CD4-positive, alpha-beta memory T cell (primary cell): ENCODE data around the gene TGIF2. TPM values are rescaled to one million over a fixed set of nuclear protein-coding genes. Genes with fewer than 3 reads are reported as not detected.

ENCODE experiments used
- CTCF ChIA-PET: fragments of 350-600 bp; sonication (Branson Sonifier 250); formaldehyde crosslinking; loops from one replicate; lab custom pipeline; 2021; ENCODE audit warnings: inconsistent platforms; ENCODE audit not compliant: partially characterized antibody; lab: Charles Lee
- POLR2A ChIA-PET: fragments of 350-600 bp; sonication (Branson Sonifier 250); formaldehyde crosslinking; loops from one replicate; lab custom pipeline; 2021; ENCODE audit not compliant: partially characterized antibody; lab: Charles Lee
- DNase-seq, 5 donors: peaks; one replicate each; pipeline versions ENCODE4 v3.0.0 to v3.0.0-alpha.2; 2020 to 2022; ENCODE audit warnings: mixed read lengths in 1 of 5
- H3K27ac ChIP-seq: one replicate; pipeline ENCODE4 v1.7.0; 2013; ENCODE audit warnings: low read depth, low read length
- H3K27me3 ChIP-seq: 2 replicates; pipeline ENCODE4 v1.7.0; 2013; ENCODE audit warnings: mild to moderate bottlenecking, low read length, moderate library complexity; ENCODE audit not compliant: insufficient read depth
- H3K36me3 ChIP-seq: 2 replicates; pipeline ENCODE4 v1.7.0; 2013; ENCODE audit warnings: mild to moderate bottlenecking, low read length, moderate library complexity; ENCODE audit not compliant: insufficient read depth
- H3K4me1 ChIP-seq: 2 replicates; pipeline ENCODE4 v1.7.0; 2013; ENCODE audit warnings: mild to moderate bottlenecking, low read length, moderate library complexity; ENCODE audit not compliant: insufficient read depth
- H3K4me3 ChIP-seq, 2 donors: one replicate each; pipeline ENCODE4 v1.7.0; 2013; ENCODE audit warnings: low read length in 2 of 2, mild to moderate bottlenecking in 1 of 2
- H3K9me3 ChIP-seq, 2 donors: one replicate each; pipeline ENCODE4 v1.7.0; 2013; ENCODE audit warnings: low read length in 2 of 2, control low read depth in 1 of 2; ENCODE audit not compliant: control insufficient read depth in 1 of 2
- H3K27ac Mint-ChIP-seq, 7 donors: one replicate each; pipeline ENCODE4 v1.8.0; 2020 to 2021; ENCODE audit warnings: mixed read lengths in 7 of 7, mild to moderate bottlenecking in 6 of 7, inconsistent platforms in 3 of 7, moderate library complexity in 3 of 7
- H3K27me3 Mint-ChIP-seq, 2 donors: one replicate each; pipeline ENCODE4 v1.8.0; 2020 to 2021; ENCODE audit warnings: mixed read lengths in 2 of 2
- H3K36me3 Mint-ChIP-seq, 2 donors: one replicate each; pipeline ENCODE4 v1.8.0; 2020 to 2021; ENCODE audit warnings: mixed read lengths in 2 of 2, inconsistent platforms in 1 of 2, mild to moderate bottlenecking in 1 of 2
- H3K4me1 Mint-ChIP-seq, 4 donors: one replicate each; pipeline ENCODE4 v1.8.0; 2020 to 2021; ENCODE audit warnings: mixed read lengths in 4 of 4, mild to moderate bottlenecking in 1 of 4
- H3K4me3 Mint-ChIP-seq, 8 donors: one replicate each; pipeline ENCODE4 v1.8.0; 2020 to 2021; ENCODE audit warnings: mixed read lengths in 8 of 8, mild to moderate bottlenecking in 7 of 8, moderate library complexity in 6 of 8, inconsistent platforms in 3 of 8
- H3K9me3 Mint-ChIP-seq, 8 donors: one replicate each; pipeline ENCODE4 v1.8.0; 2020 to 2021; ENCODE audit warnings: mixed read lengths in 8 of 8, mild to moderate bottlenecking in 5 of 8, inconsistent platforms in 3 of 8, moderate library complexity in 1 of 8
- intact Hi-C: fragments of 100-400 bp; cut with micrococcal nuclease; formaldehyde crosslinking; loops from one replicate; pipeline ENCODE4 v1.15.1; 2023
- polyA plus RNA-seq, 2 donors: library from polyadenylated mRNA; unstranded; fragments of 300-500 nt; fragmentation: Illumina TruSeq; gene quantifications; one replicate each; pipeline ENCODE4 v1.2.3, GENCODE V29; 2021
- total RNA-seq, 2 experiments: library from RNA; stranded (reverse); gene quantifications; one replicate each; pipeline ENCODE4 v1.2.3, GENCODE V29; 2021

The TGIF2 gene
- total and polyA plus RNA-seq, 4 experiments from 2014 or later = 19.2 to 35.0 (median 28.2) TPM

- H3K27ac Mint-ChIP-seq = peak overlapping the region; percentile 95 to 99 (median 99)
- POLR2A ChIA-PET = interaction anchor here (1.2 to 10.7 kb wide), 5 partner anchors 11 to 73 kb away, joined by 4 to 202 read pairs (median 10); partner anchors contain the start of genes RAB5IF and SLA2
These were observed 695 bp upstream of the TGIF2 start for GRCh38 chr20:36572701-36573102.

GRCh38 chr20:36573798-36574365 is 485 bp downstream of the TGIF2 start:
- peak in 3 of 5 donors; percentile 35 to 41 (median 37) for DNase-seq
- peaks cover 24 to 46% (median 30%) of the 10 kb centered on the region in 4 donors for H3K4me1 Mint-ChIP-seq
- POLR2A ChIA-PET = interaction anchor here (0.8 to 10.7 kb wide), 14 partner anchors 9 to 620 kb away, joined by 3 to 202 read pairs (median 4); partner anchors contain the start of genes RAB5IF, SCAND1 and SLA2
- peaks cover 0 to 4% (median 0%) of the 10 kb centered on the region in 8 donors for H3K9me3 Mint-ChIP-seq
- Histone ChIP-seq H3K4me3 (peak overlapping the region; percentile 23 to 73), H3K27me3 (no peaks in the 10 kb centered on the region), H3K9me3 (no peaks in the 10 kb centered on the region), H3K4me1 (peaks cover 40% of the 10 kb centered on the region), H3K27ac (peak overlapping the region; percentile 100), H3K36me3 (peaks cover 6% of the 10 kb centered on the region)
- CTCF ChIA-PET = interaction anchor here (6.7 to 11.4 kb wide), 2 partner anchors 16 to 31 kb away, joined by 37 to 132 read pairs; partner anchors contain the start of gene RAB5IF
- intact Hi-C loops = loop anchor here (1.0 to 10.0 kb wide), 6 partner anchors 18 to 619 kb away; partner anchors contain the start of genes RAB5IF and SCAND1
- no peaks in the 10 kb centered on the region for H3K27me3 Mint-ChIP-seq
- peaks cover 0 to 20% of the 10 kb centered on the region in 2 donors for H3K36me3 Mint-ChIP-seq
- H3K4me3 Mint-ChIP-seq = peak overlapping the region; percentile 43 to 96 (median 71)
- H3K27ac Mint-ChIP-seq = peak overlapping the region; percentile 55 to 95 (median 84)

More at GRCh38 chr20:36572701-36573102, 695 bp upstream of the TGIF2 start:
- Histone ChIP-seq H3K36me3 (no peaks in the 10 kb centered on the region), H3K27ac (peak overlapping the region; percentile 100), H3K4me3 (peak overlapping the region; percentile 47 to 73), H3K27me3 (no peaks in the 10 kb centered on the region), H3K9me3 (no peaks in the 10 kb centered on the region), H3K4me1 (peaks cover 35% of the 10 kb centered on the region)
- peak overlapping the region; percentile 85 to 95 (median 88) for H3K4me3 Mint-ChIP-seq
- DNase-seq = peak in 4 of 5 donors; percentile 61 to 86 (median 68)
- no peaks in the 10 kb centered on the region for H3K27me3 Mint-ChIP-seq
- peaks cover 0 to 4% (median 0%) of the 10 kb centered on the region in 8 donors for H3K9me3 Mint-ChIP-seq
- intact Hi-C loops = loop anchor here (1.0 to 10.0 kb wide), 5 partner anchors 16 to 618 kb away; partner anchors contain the start of genes RAB5IF and SCAND1
- H3K4me1 Mint-ChIP-seq = peaks cover 24 to 46% (median 30%) of the 10 kb centered on the region in 4 donors
- peaks cover 0 to 15% of the 10 kb centered on the region in 2 donors for H3K36me3 Mint-ChIP-seq
- CTCF ChIA-PET = interaction anchor here (1.2 to 11.4 kb wide), 3 partner anchors 17 to 173 kb away, joined by 3 to 132 read pairs (median 37); partner anchors contain the start of genes NDRG3 and RAB5IF

- DNase-seq = peak; percentile 51 to 70 (median 59)
- no peaks in the 10 kb centered on the region for H3K9me3 ChIP-seq
- peak overlapping the region; percentile 100 for H3K27ac ChIP-seq
- H3K27me3 ChIP-seq = no peaks in the 10 kb centered on the region
- CTCF ChIA-PET = interaction anchor here (1.2 to 11.4 kb wide), 3 partner anchors 15 to 180 kb away, joined by 3 to 132 read pairs (median 37); partner anchors contain the start of gene RAB5IF
- Mint-ChIP-seq H3K36me3 (peaks cover 0 to 24% of the 10 kb centered on the region in 2 donors), H3K27ac (peak overlapping the region; percentile 94 to 97 (median 96)), H3K9me3 (peaks cover 0 to 4% (median 0%) of the 10 kb centered on the region in 8 donors), H3K4me3 (peak overlapping the region; percentile 86 to 96 (median 92)), H3K4me1 (peaks cover 24 to 46% (median 32%) of the 10 kb centered on the region in 4 donors), H3K27me3 (no peaks in the 10 kb centered on the region)
- peaks cover 40% of the 10 kb centered on the region for H3K4me1 ChIP-seq
- POLR2A ChIA-PET = interaction anchor here (0.8 to 10.7 kb wide), 9 partner anchors 8 to 620 kb away, joined by 3 to 202 read pairs (median 7); partner anchors contain the start of genes RAB5IF, SCAND1 and SLA2
- intact Hi-C loops = loop anchor here (1.0 to 10.0 kb wide), 2 partner anchors 21 to 620 kb away; partner anchors contain the start of gene SCAND1
- H3K36me3 ChIP-seq = peaks cover 13% of the 10 kb centered on the region
- H3K4me3 ChIP-seq = peak overlapping the region; percentile 23 to 73
These were observed 1.2 kb downstream of the TGIF2 start for GRCh38 chr20:36574366-36575135.

GRCh38 chr20:36576081-36576445 is 2.7 kb downstream of the TGIF2 start:
- Mint-ChIP-seq H3K27me3 (no peaks in the 10 kb centered on the region), H3K27ac (peak overlapping the region; percentile 76 to 97 (median 95)), H3K4me3 (peak overlapping the region in 7 of 8 donors; percentile 45 to 96 (median 89)), H3K36me3 (peaks cover 9 to 35% of the 10 kb centered on the region in 2 donors), H3K9me3 (peaks cover 0 to 7% (median 0%) of the 10 kb centered on the region in 8 donors), H3K4me1 (peaks cover 24 to 53% (median 33%) of the 10 kb centered on the region in 4 donors)
- intact Hi-C loops = loop anchor here (10.0 kb wide), 1 partner anchor 621 kb away; the partner anchor contains the start of gene SCAND1
- H3K9me3 ChIP-seq = no peaks in the 10 kb centered on the region
- CTCF ChIA-PET = interaction anchor here (0.7 to 11.4 kb wide), 3 partner anchors 14 to 374 kb away, joined by 3 to 132 read pairs (median 37); partner anchors contain the start of gene RAB5IF
- no peak overlapping the region for H3K4me3 ChIP-seq
- H3K27me3 ChIP-seq = no peaks in the 10 kb centered on the region
- POLR2A ChIA-PET = interaction anchor here (0.6 to 10.7 kb wide), 5 partner anchors 16 to 83 kb away, joined by 3 to 202 read pairs (median 4); partner anchors contain the start of gene RAB5IF
- no peak overlapping the region for H3K27ac ChIP-seq
- peaks cover 41% of the 10 kb centered on the region for H3K4me1 ChIP-seq
- H3K36me3 ChIP-seq = peaks cover 23% of the 10 kb centered on the region
- no peak for DNase-seq

GRCh38 chr20:36578356-36579041 is 5.1 kb downstream of the TGIF2 start:
- Mint-ChIP-seq H3K4me3 (no peak overlapping the region), H3K27ac (peak overlapping the region in 1 of 7 donors; percentile 7), H3K4me1 (peaks cover 23 to 43% (median 32%) of the 10 kb centered on the region in 4 donors), H3K27me3 (no peaks in the 10 kb centered on the region), H3K9me3 (peaks cover 0 to 7% (median 0%) of the 10 kb centered on the region in 8 donors), H3K36me3 (peaks cover 14 to 43% of the 10 kb centered on the region in 2 donors)
- H3K27me3 ChIP-seq = no peaks in the 10 kb centered on the region
- H3K4me1 ChIP-seq = peaks cover 42% of the 10 kb centered on the region
- H3K36me3 ChIP-seq = peaks cover 23% of the 10 kb centered on the region
- ChIA-PET POLR2A (interaction anchor here (1.0 to 10.7 kb wide), 3 partner anchors 14 to 27 kb away, joined by 3 to 202 read pairs (median 3); partner anchors contain the start of gene RAB5IF), CTCF (interaction anchor here (0.7 to 11.4 kb wide), 5 partner anchors 11 to 26 kb away, joined by 3 to 132 read pairs (median 4); partner anchors contain the start of gene RAB5IF)
- DNase-seq = no peak
- no peak overlapping the region for H3K27ac ChIP-seq
- no peak overlapping the region for H3K4me3 ChIP-seq
- H3K9me3 ChIP-seq = no peaks in the 10 kb centered on the region
- intact Hi-C loops = loop anchor here (10.0 kb wide), 1 partner anchor 624 kb away; the partner anchor contains the start of gene SCAND1
